NCI-H526 (cell line): ENCODE results near the gene DTX3.
"Not testable (repeated sequence)": the region's sequence is repeated elsewhere in the genome, so short reads cannot be mapped to it uniquely, and the experiment has no call there.

Source experiments
- DNase-seq, 2 experiments: peaks; one replicate each; lab custom pipeline; 2025; lab: John Stamatoyannopoulos, UW

The DTX3 gene

GRCh38 chr12:57606821-57607220 is 2.2 kb downstream of the DTX3 start:
- DNase-seq: no peak

- DNase-seq: no peak
These were observed 3.5 kb downstream of the DTX3 start for GRCh38 chr12:57607958-57608663.

- no peak for DNase-seq
These were observed 4.6 kb downstream of the DTX3 start for GRCh38 chr12:57609101-57609780.

GRCh38 chr12:57609781-57610553 is 5.3 kb downstream of the DTX3 start:
- DNase-seq: no peak

- peak in 1 of 2 experiments; percentile 35 for DNase-seq
These were observed 6.0 kb downstream of the DTX3 start for GRCh38 chr12:57610554-57611107.

- DNase-seq: peak in 1 of 2 experiments; percentile 73
These were observed 6.6 kb downstream of the DTX3 start, which contains the start of gene ARHGEF25 for GRCh38 chr12:57611108-57611826. TSS of gene ARHGEF25 (plus strand) at chr12:57611435. CDS start at chr12:57611895, 460 bp downstream.

- DNase-seq: no peak
These were observed 7.4 kb downstream of the DTX3 start for GRCh38 chr12:57611827-57612710.

- no peak for DNase-seq
These were observed 8.2 kb downstream of the DTX3 start for GRCh38 chr12:57612711-57613426.

GRCh38 chr12:57613427-57614109 is 8.9 kb downstream of the DTX3 start:
- no peak for DNase-seq

GRCh38 chr12:57614178-57614947 is 9.7 kb downstream of the DTX3 start:
- peak in 1 of 2 experiments; percentile 13 for DNase-seq

GRCh38 chr12:57614948-57615500 is 10.4 kb downstream of the DTX3 start:
- no peak for DNase-seq

- no peak for DNase-seq
These were observed 11.0 kb downstream of the DTX3 start for GRCh38 chr12:57615637-57616036.

- DNase-seq: no peak
These were observed 11.9 kb downstream of the DTX3 start for GRCh38 chr12:57616383-57617101.

GRCh38 chr12:57617942-57618341 is 13.3 kb downstream of the DTX3 start:
- DNase-seq: no peak

- DNase-seq: not testable (repeated sequence)
These were observed 13.8 kb downstream of the DTX3 start for GRCh38 chr12:57618431-57618830.

GRCh38 chr12:57618966-57619433 is 14.4 kb downstream of the DTX3 start:
- no peak for DNase-seq

GRCh38 chr12:57619434-57620244 is 15.0 kb downstream of the DTX3 start:
- DNase-seq: peak in 1 of 2 experiments; percentile 28
